ENCODE results near the gene NAXE. TPM values are rescaled to one million over a fixed set of nuclear protein-coding genes. Genes with fewer than 3 reads are reported as not detected.

The NAXE gene
- total RNA-seq, 1 donor from 2014 or later = 44.5 TPM

- H3K36me3 Mint-ChIP-seq (ENCODE audit: unreplicated experiment) = no peaks in the 10 kb centered on the region
These were observed 758 bp downstream of the NAXE start for GRCh38 chr1:156592158-156592909.

DNA sequence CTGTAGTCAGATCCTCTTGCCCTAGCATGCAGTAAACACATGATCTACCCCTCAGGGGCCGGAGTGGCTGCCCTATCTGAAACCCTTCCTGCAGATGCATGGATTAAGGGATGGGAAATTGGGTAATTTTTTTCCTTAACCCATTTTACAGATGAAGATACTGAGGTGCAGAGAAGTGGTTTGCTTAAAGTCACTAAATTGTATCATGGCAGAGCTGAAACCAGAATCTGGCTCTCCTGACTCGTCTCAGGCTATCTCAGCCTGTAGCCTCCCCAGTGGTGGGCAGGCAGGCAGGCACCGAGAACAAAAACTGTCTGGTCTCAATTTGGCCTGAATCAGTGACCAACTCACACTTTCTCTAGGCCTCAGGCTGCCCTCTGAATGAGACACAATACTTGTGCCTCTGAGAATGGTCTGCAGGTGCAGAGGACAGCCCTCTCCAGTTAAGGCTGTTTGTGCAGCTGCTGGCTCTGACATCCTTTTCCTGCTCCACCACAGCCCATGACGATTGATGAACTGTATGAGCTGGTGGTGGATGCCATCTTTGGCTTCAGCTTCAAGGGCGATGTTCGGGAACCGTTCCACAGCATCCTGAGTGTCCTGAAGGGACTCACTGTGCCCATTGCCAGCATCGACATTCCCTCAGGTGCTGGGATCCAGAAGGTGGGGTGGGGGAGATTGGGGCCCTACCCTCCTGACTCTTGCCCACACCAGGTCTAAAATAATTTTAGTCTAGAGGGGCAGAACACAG, 1.5 kb downstream of the NAXE start:
- Mint-ChIP-seq H3K4me3 (ENCODE audit: unreplicated experiment) (peak overlapping the region; percentile 82), H3K27ac (ENCODE audit: unreplicated experiment) (no peak overlapping the region), H3K9me3 (ENCODE audit: unreplicated experiment) (peaks cover 7% of the 10 kb centered on the region), H3K36me3 (ENCODE audit: unreplicated experiment) (no peaks in the 10 kb centered on the region), H3K27me3 (ENCODE audit: unreplicated experiment) (peaks cover 10% of the 10 kb centered on the region), H3K4me1 (ENCODE audit: low read depth, unreplicated experiment) (peaks cover 2% of the 10 kb centered on the region)
- TF ChIP-seq CTCF (IDR thresholded peaks at IDR 0.05; ENCODE audit: partially characterized antibody, unreplicated experiment) = no peak
- DNase-seq = no peak

More at GRCh38 chr1:156592158-156592909, 758 bp downstream of the NAXE start:
- no peak for DNase-seq
- Mint-ChIP-seq H3K9me3 (ENCODE audit: unreplicated experiment) (peaks cover 8% of the 10 kb centered on the region), H3K4me3 (ENCODE audit: unreplicated experiment) (peak overlapping the region; percentile 82), H3K27ac (ENCODE audit: unreplicated experiment) (no peak overlapping the region), H3K4me1 (ENCODE audit: low read depth, unreplicated experiment) (peaks cover 2% of the 10 kb centered on the region), H3K27me3 (ENCODE audit: unreplicated experiment) (peaks cover 10% of the 10 kb centered on the region)
- TF ChIP-seq CTCF (IDR thresholded peaks at IDR 0.05; ENCODE audit: partially characterized antibody, unreplicated experiment) = no peak

DNA sequence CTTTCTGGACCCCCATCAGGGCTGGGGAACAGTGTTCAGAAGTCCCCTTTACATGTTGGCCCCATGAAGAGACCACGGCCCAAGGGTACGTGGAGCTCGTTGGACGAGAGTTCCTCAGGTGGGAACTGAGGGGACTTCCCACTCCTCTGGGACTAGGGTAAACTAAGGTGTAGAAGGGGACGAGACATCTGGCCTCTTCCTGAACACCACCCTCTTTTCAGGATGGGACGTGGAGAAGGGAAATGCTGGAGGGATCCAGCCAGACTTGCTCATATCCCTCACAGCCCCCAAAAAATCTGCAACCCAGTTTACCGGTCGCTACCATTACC, 2.0 kb downstream of the NAXE start:
- Mint-ChIP-seq H3K27me3 (ENCODE audit: unreplicated experiment) (peaks cover 10% of the 10 kb centered on the region), H3K36me3 (ENCODE audit: unreplicated experiment) (no peaks in the 10 kb centered on the region), H3K9me3 (ENCODE audit: unreplicated experiment) (peaks cover 7% of the 10 kb centered on the region), H3K4me1 (ENCODE audit: low read depth, unreplicated experiment) (peaks cover 2% of the 10 kb centered on the region), H3K27ac (ENCODE audit: unreplicated experiment) (no peak overlapping the region), H3K4me3 (ENCODE audit: unreplicated experiment) (no peak overlapping the region)
- DNase-seq = no peak
- TF ChIP-seq CTCF (IDR thresholded peaks at IDR 0.05; ENCODE audit: partially characterized antibody, unreplicated experiment) = no peak

- DNase-seq = no peak
- Mint-ChIP-seq H3K27me3 (ENCODE audit: unreplicated experiment) (peaks cover 12% of the 10 kb centered on the region), H3K4me3 (ENCODE audit: unreplicated experiment) (no peak overlapping the region), H3K4me1 (ENCODE audit: low read depth, unreplicated experiment) (peaks cover 5% of the 10 kb centered on the region), H3K9me3 (ENCODE audit: unreplicated experiment) (peaks cover 7% of the 10 kb centered on the region), H3K27ac (ENCODE audit: unreplicated experiment) (no peak overlapping the region), H3K36me3 (ENCODE audit: unreplicated experiment) (no peaks in the 10 kb centered on the region)
- TF ChIP-seq CTCF (IDR thresholded peaks at IDR 0.05; ENCODE audit: partially characterized antibody, unreplicated experiment) = no peak
These were observed 2.6 kb downstream of the NAXE start for GRCh38 chr1:156594190-156594589.

DNA sequence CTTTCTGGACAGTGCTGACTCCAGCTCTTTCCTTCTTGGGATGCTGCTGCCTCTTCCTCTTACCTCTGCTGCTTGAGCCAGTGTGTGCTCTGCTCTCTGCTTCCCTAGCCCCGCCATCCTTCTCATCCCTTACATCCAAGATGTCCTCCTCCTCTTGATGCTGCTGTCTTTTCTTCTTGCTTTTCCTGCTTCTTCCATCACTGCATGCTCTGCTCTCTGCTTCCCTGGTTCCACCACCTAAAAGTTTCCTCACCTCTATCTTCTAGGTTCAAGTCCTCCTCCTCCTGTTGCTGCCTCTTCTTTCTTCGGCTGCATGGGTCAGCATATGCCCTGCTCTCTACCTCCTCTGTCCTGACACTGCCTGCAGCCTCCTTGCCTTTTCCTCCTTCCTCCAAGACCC, 3.4 kb downstream of the NAXE start:
- Mint-ChIP-seq H3K27me3 (ENCODE audit: unreplicated experiment) (peaks cover 12% of the 10 kb centered on the region), H3K4me3 (ENCODE audit: unreplicated experiment) (peak overlapping the region; percentile 53), H3K9me3 (ENCODE audit: unreplicated experiment) (peaks cover 7% of the 10 kb centered on the region), H3K4me1 (ENCODE audit: low read depth, unreplicated experiment) (peaks cover 5% of the 10 kb centered on the region), H3K27ac (ENCODE audit: unreplicated experiment) (peak overlapping the region; percentile 57), H3K36me3 (ENCODE audit: unreplicated experiment) (no peaks in the 10 kb centered on the region)
- DNase-seq = no peak
- TF ChIP-seq CTCF (IDR thresholded peaks at IDR 0.05; ENCODE audit: partially characterized antibody, unreplicated experiment) = no peak
